B cell (primary cell): Measurements from ENCODE around the gene TAX1BP3. TPM values are rescaled to one million over a fixed set of nuclear protein-coding genes. Genes with fewer than 3 reads are reported as not detected.
A peak's percentile ranks its signal among the peaks of the same experiment; 100 is the strongest.

Source experiments
- ATAC-seq: fragments of 200-7000 bp; cut with Tn5 transposase; one replicate; pipeline ENCODE4 v1.10.0; 2021; ENCODE audit warnings: low read depth, mild to moderate bottlenecking, moderate number of reproducible peaks, moderate library complexity
- CTCF ChIA-PET: fragments of 350-600 bp; sonication (Branson Sonifier 250); formaldehyde crosslinking; loops from one replicate; lab custom pipeline; 2021; ENCODE audit warnings: antibody characterized with exemption, inconsistent platforms; lab: Charles Lee
- POLR2A ChIA-PET: fragments of 350-600 bp; sonication (Branson Sonifier 250); formaldehyde crosslinking; loops from one replicate; lab custom pipeline; 2021; ENCODE audit warnings: antibody characterized with exemption; lab: Charles Lee
- DNase-seq: peaks from one replicate; pipeline ENCODE4 v3.0.0; 2013
- H2AFZ ChIP-seq: 2 replicates; pipeline ENCODE4 v1.6.1; 2012; ENCODE audit warnings: mild to moderate bottlenecking, low read depth, low read length; ENCODE audit not compliant: insufficient read depth, poor library complexity, severe bottlenecking
- H3K27ac ChIP-seq, 2 donors: 1 replicate in 1 of 2; 2 replicates in 1 of 2; pipeline ENCODE4 v1.5.1; 2012 to 2013; ENCODE audit warnings: low read length in 2 of 2, mild to moderate bottlenecking in 2 of 2, moderate library complexity in 1 of 2
- H3K27me3 ChIP-seq, 4 experiments: fragments of 200-600 bp in 1 of 4; sonication (generic) in 1 of 4; replicated peaks in 1 of 4; 1 replicate in 2 of 4; 2 replicates in 2 of 4; pipeline versions ENCODE4 v1.6.1 to v1.7.0; 2013 to 2016; ENCODE audit warnings: low read length in 3 of 4, mild to moderate bottlenecking in 2 of 4, mixed read lengths in 1 of 4, moderate library complexity in 1 of 4; ENCODE audit not compliant: insufficient read depth in 4 of 4, control insufficient read depth in 3 of 4; ENCODE audit errors: control extremely low read depth in 1 of 4
- H3K36me3 ChIP-seq, 2 experiments: replicated peaks in 1 of 2; 1 replicate in 1 of 2; 2 replicates in 1 of 2; pipeline versions ENCODE4 v1.6.1 to v1.7.1; 2013; ENCODE audit warnings: low read length in 1 of 2; ENCODE audit not compliant: insufficient read depth in 2 of 2, control insufficient read depth in 1 of 2; ENCODE audit errors: control extremely low read depth in 1 of 2, extremely low read depth in 1 of 2
- H3K4me1 ChIP-seq, 2 donors: fragments of 200-600 bp in 1 of 2; sonication (generic) in 1 of 2; 1 replicate in 1 of 2; 2 replicates in 1 of 2; pipeline versions ENCODE4 v1.5.1 to v1.6.1; 2013 to 2017; ENCODE audit warnings: low read length in 2 of 2; ENCODE audit not compliant: control insufficient read depth in 2 of 2, insufficient read depth in 2 of 2
- H3K4me2 ChIP-seq: replicated peaks from 2 replicates; pipeline ENCODE3; 2012; ENCODE audit warnings: mild to moderate bottlenecking, low read depth, low read length; ENCODE audit not compliant: poor library complexity, severe bottlenecking
- H3K4me3 ChIP-seq, 5 experiments: fragments of 200-600 bp in 1 of 5; sonication (generic) in 1 of 5; 1 replicate in 3 of 5; 2 replicates in 2 of 5; pipeline versions ENCODE4 v1.5.1 to v1.7.0; 2011 to 2016; ENCODE audit warnings: low read length in 4 of 5, mild to moderate bottlenecking in 4 of 5, low read depth in 2 of 5, control low read depth in 1 of 5, moderate library complexity in 1 of 5; ENCODE audit not compliant: insufficient read depth in 1 of 5; ENCODE audit errors: control extremely low read depth in 1 of 5, extremely low read depth in 1 of 5
- H3K79me2 ChIP-seq: fragments of 200-600 bp; sonication (generic); one replicate; pipeline ENCODE4 v1.6.0; 2016; ENCODE audit warnings: low read length; ENCODE audit not compliant: control insufficient read depth, insufficient read depth
- H3K9ac ChIP-seq: fragments of 200-600 bp; sonication (generic); 2 replicates; pipeline ENCODE4 v1.6.1; 2017; ENCODE audit warnings: mild to moderate bottlenecking, low read length, moderate library complexity
- H3K9me3 ChIP-seq, 3 donors: one replicate each; pipeline versions ENCODE4 v1.6.1 to v1.7.1; 2013; ENCODE audit warnings: low read length in 2 of 3; ENCODE audit not compliant: control insufficient read depth in 2 of 3, insufficient read depth in 1 of 3; ENCODE audit errors: control extremely low read depth in 1 of 3
- H4K20me1 ChIP-seq: 2 replicates; pipeline ENCODE4 v1.6.0; 2012; ENCODE audit warnings: mild to moderate bottlenecking, low read length; ENCODE audit not compliant: insufficient read depth, control insufficient read depth, poor library complexity, severe bottlenecking
- H3K27ac Mint-ChIP-seq: one replicate; pipeline ENCODE4 v1.8.0; 2021; ENCODE audit warnings: mixed read lengths
- H3K27me3 Mint-ChIP-seq: one replicate; pipeline ENCODE4 v1.8.0; 2021; ENCODE audit warnings: mixed read lengths
- H3K4me1 Mint-ChIP-seq: one replicate; pipeline ENCODE4 v1.8.0; 2021; ENCODE audit warnings: mixed read lengths
- H3K4me3 Mint-ChIP-seq: one replicate; pipeline ENCODE4 v1.8.0; 2021; ENCODE audit warnings: mixed read lengths
- H3K9me3 Mint-ChIP-seq: one replicate; pipeline ENCODE4 v1.8.0; 2022; ENCODE audit warnings: mixed read lengths; ENCODE audit not compliant: insufficient read depth
- CTCF ChIP-seq: fragments of 200-600 bp; IDR thresholded peaks from one replicate; pipeline ENCODE4 v1.8.0; 2022; ENCODE audit warnings: antibody characterized with exemption, mild to moderate bottlenecking
- EZH2 ChIP-seq: IDR thresholded peaks from 2 replicates; pipeline ENCODE4 v1.6.1; 2012; ENCODE audit warnings: borderline replicate concordance, low read depth, mild to moderate bottlenecking, moderate library complexity, low read length; ENCODE audit not compliant: insufficient read depth, poor library complexity, severe bottlenecking
- WGBS: methylation state at CpG from one replicate; pipeline ENCODE4 v1.1.5; 2013; ENCODE audit warnings: missing lambda C conversion rate; ENCODE audit not compliant: insufficient coverage; 5-methylcytosine and 5-hydroxymethylcytosine counted together
- intact Hi-C: fragments of 100-400 bp; cut with micrococcal nuclease; formaldehyde crosslinking; loops from one replicate; pipeline ENCODE4 v1.10.0; 2022
- polyA plus RNA-seq: library from polyadenylated mRNA; depleted of rRNA; stranded (reverse); fragments of >200 nt; gene quantifications from 2 replicates; pipeline ENCODE4 v1.2.3, GENCODE V29; 2012
- total RNA-seq, 2 donors: library from RNA; stranded (reverse); fragments of 120-200 nt in 1 of 2; gene quantifications; 1 replicate in 1 of 2; 2 replicates in 1 of 2; pipeline versions ENCODE4 v1.2.3 to v1.2.4, GENCODE V29; 2013 to 2022

TAX1BP3 gene
- total and polyA plus RNA-seq, 2 donors (not counting 1 experiment from before 2014, with no cell fraction given), result 17.7 to 22.1 TPM

GRCh38 chr17:3685174-3685573, 16.8 kb upstream of the TAX1BP3 start:
- no peak overlapping the region for H3K4me3 ChIP-seq
- peaks cover 68% of the 10 kb centered on the region for H4K20me1 ChIP-seq
- peaks cover 60% of the 10 kb centered on the region for H3K4me1 Mint-ChIP-seq
- no peaks in the 10 kb centered on the region for H3K27me3 Mint-ChIP-seq
- no peaks in the 10 kb centered on the region for H3K9me3 Mint-ChIP-seq
- H3K4me2 ChIP-seq, result peak overlapping the region; percentile 54
- ATAC-seq (no peak), DNase-seq (peak; percentile 68)
- H3K9me3 ChIP-seq, result peaks cover 0 to 7% (median 0%) of the 10 kb centered on the region in 3 donors
- TF ChIP-seq EZH2 (no peak), CTCF (no peak)
- 70% methylated on average over 5 of the region's 13 CpGs for WGBS
- peak overlapping the region; percentile 89 for H3K27ac Mint-ChIP-seq
- peaks cover 40 to 71% of the 10 kb centered on the region in 2 donors for H3K4me1 ChIP-seq
- no peak overlapping the region for H3K9ac ChIP-seq
- CTCF ChIA-PET, result interaction anchor here (0.9 to 5.2 kb wide), 4 partner anchors 10 to 82 kb away, joined by 3 to 184 read pairs (median 13); partner anchors contain the start of gene HASPIN
- no peak overlapping the region for H2AFZ ChIP-seq
- H3K36me3 ChIP-seq, result peaks cover 0 to 60% of the 10 kb centered on the region in 2 experiments
- H3K4me3 Mint-ChIP-seq, result peak overlapping the region; percentile 68
- no peaks in the 10 kb centered on the region for H3K27me3 ChIP-seq
- H3K79me2 ChIP-seq, result peaks cover 44% of the 10 kb centered on the region
- H3K27ac ChIP-seq, result peak overlapping the region; percentile 64 to 70
- intact Hi-C loops, result no loop called here
- POLR2A ChIA-PET, result interaction anchor here (0.6 to 1.4 kb wide), 5 partner anchors 10 to 47 kb away, joined by 3 to 8 read pairs (median 4); partner anchors contain the start of gene P2RX5

DNA sequence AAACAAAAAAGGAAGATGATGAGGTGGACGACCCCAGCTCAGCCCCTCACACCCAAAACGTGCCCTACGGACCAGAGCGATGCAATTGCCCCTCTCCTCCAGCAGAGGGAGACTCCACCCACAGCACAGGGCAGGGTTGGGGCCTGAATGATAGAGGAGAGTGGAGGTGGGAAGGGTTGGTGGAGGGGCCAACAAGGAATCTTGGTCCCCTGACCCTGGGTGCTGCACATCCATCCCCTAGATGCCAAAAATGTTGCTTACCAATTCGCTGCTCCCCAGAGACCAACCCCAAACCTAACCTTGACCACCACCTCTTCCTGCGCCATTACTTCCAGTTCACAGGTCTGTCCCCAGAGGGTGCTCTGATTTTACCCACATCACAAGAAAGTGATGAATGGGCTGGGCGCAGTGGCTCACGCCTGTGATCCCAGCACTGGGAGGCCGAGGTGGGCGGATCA, 14.7 kb upstream of the TAX1BP3 start:
- peaks cover 0 to 7% (median 0%) of the 10 kb centered on the region in 3 donors for H3K9me3 ChIP-seq
- peak overlapping the region; percentile 54 for H3K4me2 ChIP-seq
- TF ChIP-seq EZH2 (no peak), CTCF (peak; percentile 98)
- H3K9ac ChIP-seq, result no peak overlapping the region
- H3K27me3 ChIP-seq, result no peaks in the 10 kb centered on the region
- peaks cover 68% of the 10 kb centered on the region for H4K20me1 ChIP-seq
- no peak overlapping the region for H3K4me3 ChIP-seq
- H3K4me1 Mint-ChIP-seq, result peaks cover 44% of the 10 kb centered on the region
- no peak overlapping the region for H2AFZ ChIP-seq
- peaks cover 19 to 50% of the 10 kb centered on the region in 2 donors for H3K4me1 ChIP-seq
- ChIA-PET POLR2A (interaction anchor here (0.6 to 1.8 kb wide), 4 partner anchors 12 to 166 kb away, joined by 3 to 12 read pairs (median 4); partner anchors contain the start of gene TRPV3), CTCF (interaction anchor here (0.6 to 5.2 kb wide), 24 partner anchors 10 to 635 kb away, joined by 3 to 184 read pairs (median 6); partner anchors contain the start of genes HASPIN, NCBP3 and P2RX5)
- H3K27ac Mint-ChIP-seq, result peak overlapping the region; percentile 89
- H3K36me3 ChIP-seq, result peaks cover 0 to 60% of the 10 kb centered on the region in 2 experiments
- H3K27me3 Mint-ChIP-seq, result no peaks in the 10 kb centered on the region
- WGBS, result 39% methylated on average over 4 of the region's 10 CpGs
- H3K79me2 ChIP-seq, result peaks cover 31% of the 10 kb centered on the region
- no peaks in the 10 kb centered on the region for H3K9me3 Mint-ChIP-seq
- peak; percentile 89 for DNase-seq
- H3K4me3 Mint-ChIP-seq, result peak overlapping the region; percentile 24
- ATAC-seq, result peak; percentile 73
- intact Hi-C loops, result loop anchor here (2.0 kb wide), 5 partner anchors 14 to 144 kb away; partner anchors contain the start of genes EMC6, HASPIN and TAX1BP3
- H3K27ac ChIP-seq, result peak overlapping the region; percentile 36 to 56
